GM12878 (cell line): Measurements from ENCODE around the gene WDR38. TPM values are rescaled to one million over a fixed set of nuclear protein-coding genes. Genes with fewer than 3 reads are reported as not detected.

Experiments used
- ATAC-seq: fragments of 200-7000 bp; cut with Tn5 transposase; 3 replicates; pipeline ENCODE4 v1.9.1; 2020; ENCODE audit warnings: mild to moderate bottlenecking, moderate library complexity
- BruUV-seq: library from RNA; stranded (reverse); fragments of 400-500 nt; replicated peaks from 2 replicates; lab custom pipeline; 2021; lab: Mats Ljungman, UMichigan
- CTCF ChIA-PET: fragments of 300-600 bp; sonication (Branson Sonifier 250); formaldehyde crosslinking; extraction: SDS; loops from one replicate; lab custom pipeline; 2021; ENCODE audit warnings: inconsistent platforms; lab: Yijun Ruan, JAX
- POLR2A ChIA-PET: fragments of 350-600 bp; formaldehyde crosslinking; extraction: SDS; loops from one replicate; lab custom pipeline; 2021; ENCODE audit warnings: inconsistent platforms; lab: Charles Lee
- RAD21 ChIA-PET: fragments of 300-600 bp; sonication (Branson Sonifier 250); formaldehyde crosslinking; loops from one replicate; lab custom pipeline; 2023; ENCODE audit warnings: antibody characterized with exemption; ENCODE audit not compliant: unreplicated experiment; lab: Charles Lee
- SMC1A ChIA-PET: fragments of 300-600 bp; sonication (Branson Sonifier 250); formaldehyde crosslinking; loops from one replicate; lab custom pipeline; 2023; ENCODE audit not compliant: unreplicated experiment, uncharacterized antibody; lab: Charles Lee
- DNase-seq: peaks from one replicate; pipeline ENCODE4 v3.0.0-alpha.2; 2011; ENCODE audit warnings: low read depth, low spot score
- FAIRE-seq: peaks from 3 replicates; lab custom pipeline; 2011; peaks lifted over from hg19 to GRCh38; lab: Jason Lieb, UNC
- H2AFZ ChIP-seq: 2 replicates; pipeline ENCODE4 v1.6.0; 2011; ENCODE audit warnings: low read depth, low read length, control low read depth; ENCODE audit not compliant: control insufficient read depth
- H3K27ac ChIP-seq: 2 replicates; pipeline ENCODE4 v1.5.1; 2011; ENCODE audit warnings: control low read depth; ENCODE audit not compliant: control insufficient read depth, insufficient read depth
- H3K27me3 ChIP-seq, 2 experiments: replicated peaks in 1 of 2; 2 replicates each; pipeline versions ENCODE4 v1.6.0 to v1.6.1; 2011; ENCODE audit warnings: low read length in 1 of 2; ENCODE audit not compliant: control insufficient read depth in 2 of 2, insufficient read depth in 2 of 2
- H3K36me3 ChIP-seq, 2 experiments: 2 replicates each; pipeline ENCODE4 v1.5.1; 2011; ENCODE audit warnings: low read length in 1 of 2; ENCODE audit not compliant: control insufficient read depth in 2 of 2, insufficient read depth in 2 of 2
- H3K4me1 ChIP-seq: 2 replicates; pipeline ENCODE4 v1.6.1; 2011; ENCODE audit warnings: mild to moderate bottlenecking, low read length, moderate library complexity, mixed read lengths; ENCODE audit not compliant: control insufficient read depth, insufficient read depth
- H3K4me2 ChIP-seq: 2 replicates; pipeline ENCODE4 v1.6.0; 2011; ENCODE audit warnings: control low read depth; ENCODE audit not compliant: control insufficient read depth, insufficient read depth
- H3K4me3 ChIP-seq: fragments of 200-600 bp; sonication (generic); 2 replicates; pipeline ENCODE4 v1.5.1; 2016
- H3K79me2 ChIP-seq: 2 replicates; pipeline ENCODE4 v1.6.0; 2011; ENCODE audit warnings: low read length; ENCODE audit not compliant: control insufficient read depth, insufficient read depth
- H3K9ac ChIP-seq: 2 replicates; pipeline ENCODE4 v1.8.0; 2011; ENCODE audit warnings: low read length, control low read depth, mixed read lengths; ENCODE audit not compliant: control insufficient read depth, insufficient read depth
- H3K9me3 ChIP-seq: replicated peaks from 3 replicates; pipeline ENCODE4 v1.5.1; 2011; ENCODE audit warnings: mild to moderate bottlenecking, low read length; ENCODE audit not compliant: control insufficient read depth, insufficient read depth
- H4K20me1 ChIP-seq: 2 replicates; pipeline ENCODE4 v1.6.0; 2011; ENCODE audit not compliant: control insufficient read depth, insufficient read depth
- BMI1 ChIP-seq: fragments of 450-650 bp; IDR thresholded peaks from 2 replicates; pipeline ENCODE4 v1.6.1; 2016; ENCODE audit warnings: mild to moderate bottlenecking, moderate library complexity, borderline replicate concordance
- E4F1 ChIP-seq: fragments of 450-650 bp; IDR thresholded peaks from 2 replicates; pipeline ENCODE4 v1.6.1; 2018; ENCODE audit warnings: borderline replicate concordance, mild to moderate bottlenecking; ENCODE audit not compliant: partially characterized antibody
- FOXM1 ChIP-seq: IDR thresholded peaks from 2 replicates; pipeline ENCODE4 v1.6.1; 2012; ENCODE audit warnings: low read depth, mild to moderate bottlenecking, inconsistent platforms, low read length, moderate library complexity
- GABPA ChIP-seq: IDR thresholded peaks from 2 replicates; pipeline ENCODE4 v1.6.1; 2014; ENCODE audit warnings: antibody characterized with exemption, low read depth, mild to moderate bottlenecking, inconsistent platforms
- GATAD2B ChIP-seq: fragments of 450-650 bp; conservative IDR thresholded peaks from 2 replicates; pipeline ENCODE4 v1.6.1; 2017; ENCODE audit warnings: low read depth, mild to moderate bottlenecking, moderate library complexity
- HCFC1 ChIP-seq: fragments of 150-350 bp; IDR thresholded peaks from 2 replicates; pipeline ENCODE4 v1.6.1; 2014; ENCODE audit warnings: low read length
- HDAC6 ChIP-seq: fragments of 200-600 bp; sonication (generic); IDR thresholded peaks from one replicate; pipeline ENCODE4 v1.8.0; 2017; ENCODE audit warnings: antibody characterized with exemption; ENCODE audit not compliant: unreplicated experiment
- KDM1A ChIP-seq: fragments of 200-600 bp; sonication (generic); IDR thresholded peaks from 2 replicates; pipeline ENCODE4 v1.6.1; 2016; ENCODE audit warnings: borderline replicate concordance
- LARP7 ChIP-seq: fragments of 450-650 bp; IDR thresholded peaks from 2 replicates; pipeline ENCODE4 v1.6.1; 2017; ENCODE audit warnings: mild to moderate bottlenecking
- MEF2A ChIP-seq: IDR thresholded peaks from 2 replicates; pipeline ENCODE4 v1.6.1; 2011; ENCODE audit warnings: low read depth, mild to moderate bottlenecking, low read length, moderate library complexity; ENCODE audit not compliant: insufficient read depth
- MLLT1 ChIP-seq: fragments of 450-650 bp; IDR thresholded peaks from 2 replicates; pipeline ENCODE4 v1.6.1; 2016; ENCODE audit warnings: mild to moderate bottlenecking
- PAX5 ChIP-seq: IDR thresholded peaks from 2 replicates; pipeline ENCODE4 v1.6.1; 2011; ENCODE audit warnings: low read depth, low read length, borderline replicate concordance
- PML ChIP-seq: IDR thresholded peaks from 2 replicates; pipeline ENCODE4 v1.6.1; 2012; ENCODE audit warnings: low read length, inconsistent platforms
- PRDM15 ChIP-seq: fragments of 450-650 bp; formaldehyde crosslinking; IDR thresholded peaks from 2 replicates; pipeline ENCODE4 v1.4.0; 2020; ENCODE audit warnings: mild to moderate bottlenecking, moderate library complexity
- SMC3 ChIP-seq: IDR thresholded peaks from 2 replicates; pipeline ENCODE4 v1.6.1; 2011; ENCODE audit warnings: low read length, improper control_type of control experiment, borderline replicate concordance
- ZBTB33 ChIP-seq: fragments of 450-650 bp; IDR thresholded peaks from 2 replicates; pipeline ENCODE4 v1.6.1; 2017; ENCODE audit warnings: mild to moderate bottlenecking
- ZZZ3 ChIP-seq: IDR thresholded peaks from 2 replicates; pipeline ENCODE4 v1.6.1; 2011; ENCODE audit warnings: low read depth; ENCODE audit not compliant: control insufficient read depth, insufficient read length
- WGBS: methylation state at CpG from one replicate; pipeline ENCODE4 v1.1.6; 2016; ENCODE audit warnings: low lambda C conversion rate; ENCODE audit not compliant: insufficient replicate concordance, insufficient coverage; ENCODE audit errors: missing lambda C conversion rate; 5-methylcytosine and 5-hydroxymethylcytosine counted together
- in situ Hi-C: fragments of 300-500 bp; cut with MboI; formaldehyde crosslinking; loops from 9 replicates; pipeline ENCODE4 v1.14.3; 2018; ENCODE audit warnings: mixed read lengths
- intact Hi-C: fragments of 100-400 bp; cut with micrococcal nuclease; formaldehyde crosslinking; loops from one replicate; pipeline ENCODE4 v1.14.2; 2022; ENCODE audit not compliant: unreplicated experiment
- polyA plus RNA-seq, 11 experiments: library from polyadenylated mRNA; depleted of rRNA in 4 of 11; unstranded in 6 of 11; stranded (reverse) in 5 of 11; fragments of >200 nt; fragmentation: Nextera tagmentation in 4 of 11; fragmentation: Illumina TruSeq in 1 of 11; extraction: Ambion mirVana in 4 of 11; extraction: Trizol in 1 of 11; gene quantifications; 1 replicate in 1 of 11; 2 replicates in 10 of 11; pipeline versions ENCODE4 v1.2.1 to v1.2.3, GENCODE V29; 2011 to 2016; ENCODE audit warnings: inconsistent platforms in 2 of 11, missing spikeins in 2 of 11, low read depth in 1 of 11
- total RNA-seq, 4 experiments: library from RNA; depleted of rRNA in 3 of 4; stranded (reverse); fragments of >200 nt in 3 of 4; fragmentation: Illumina TruSeq in 1 of 4; extraction: Trizol in 1 of 4; gene quantifications; 2 replicates each; pipeline versions ENCODE4 v1.2.1 to v1.2.3, GENCODE V29; 2013 to 2021

The WDR38 gene
- total and polyA plus RNA-seq, 10 of the 15 experiments (the other 5 are each of a cell fraction or from before 2014, with no cell fraction given), result not detected

- H3K27me3 ChIP-seq, result no peaks in the 10 kb centered on the region
- no peak overlapping the region for H3K4me3 ChIP-seq
- ATAC-seq (no peak), FAIRE-seq (no peak), DNase-seq (no peak)
- peaks cover 0 to 4% of the 10 kb centered on the region in 2 experiments; a peak in 1 of 4 replicates for H3K36me3 ChIP-seq
- ChIA-PET RAD21 (no interaction called here), POLR2A (no interaction called here), CTCF (no interaction called here), SMC1A (no interaction called here)
- no peak overlapping the region for H3K4me2 ChIP-seq
- no peak overlapping the region for H3K27ac ChIP-seq
- H3K4me1 ChIP-seq, result no peaks in the 10 kb centered on the region
- no peaks in the 10 kb centered on the region for H4K20me1 ChIP-seq
- H2AFZ ChIP-seq, result no peak overlapping the region
- BruUV-seq, result no TSS peak
- H3K9me3 ChIP-seq, result no peaks in the 10 kb centered on the region
- H3K9ac ChIP-seq, result no peak overlapping the region
- no peaks in the 10 kb centered on the region for H3K79me2 ChIP-seq
- intact Hi-C loops (no loop called here), in situ Hi-C loops (no loop called here)
- whole genome bisulfite sequencing, result 79% methylated on average over 1 of the region's 1 CpG
- no peak for TF ChIP-seq FOXM1
- TF ChIP-seq GATAD2B, result no peak
- no peak for TF ChIP-seq PRDM15 (CRISPR knock-in tag)
- no peak for TF ChIP-seq BMI1
- TF ChIP-seq HCFC1, result no peak
- TF ChIP-seq SMC3, result no peak
- no peak for TF ChIP-seq MEF2A
- TF ChIP-seq KDM1A, result no peak
- no peak for TF ChIP-seq E4F1
- no peak for TF ChIP-seq GABPA
- TF ChIP-seq LARP7, result no peak
- TF ChIP-seq ZZZ3, result no peak
- no peak for TF ChIP-seq MLLT1
- TF ChIP-seq PML, result no peak
- TF ChIP-seq ZBTB33, result no peak
- no peak for TF ChIP-seq PAX5
- no peak for TF ChIP-seq HDAC6
Measured at GRCh38 chr9:124906966-124907365, 53.7 kb downstream of the WDR38 start.
